GM12891 (cell line): Measurements from ENCODE around the gene DHRS4L2. TPM values are rescaled to one million over a fixed set of nuclear protein-coding genes. Genes with fewer than 3 reads are reported as not detected.
"Not testable (repeated sequence)": the region's sequence is repeated elsewhere in the genome, so short reads cannot be mapped to it uniquely, and the experiment has no call there.

Source experiments
- DNase-seq: peaks from one replicate; pipeline ENCODE4 v3.0.0; 2011; ENCODE audit warnings: low spot score; ENCODE audit not compliant: insufficient read length
- FAIRE-seq: peaks from 2 replicates; lab custom pipeline; 2011; peaks lifted over from hg19 to GRCh38; lab: Jason Lieb, UNC
- PAX5 ChIP-seq: IDR thresholded peaks from 2 replicates; pipeline ENCODE4 v1.6.1; 2011; ENCODE audit warnings: low read length, moderate library complexity, mild to moderate bottlenecking; ENCODE audit not compliant: insufficient read depth, severe bottlenecking
- POLR2A ChIP-seq: IDR thresholded peaks from 2 replicates; pipeline ENCODE4 v1.6.1; 2011; ENCODE audit warnings: low read depth, low read length, control low read depth
- POLR2AphosphoS5 ChIP-seq: IDR thresholded peaks from 2 replicates; pipeline ENCODE4 v1.6.1; 2011; ENCODE audit warnings: low read depth, low read length, control low read depth
- POU2F2 ChIP-seq: IDR thresholded peaks from 2 replicates; pipeline ENCODE4 v1.6.1; 2011; ENCODE audit warnings: low read depth, mild to moderate bottlenecking, control low read depth, low read length, moderate library complexity
- SPI1 ChIP-seq: IDR thresholded peaks from 2 replicates; pipeline ENCODE4 v1.6.1; 2011; ENCODE audit warnings: low read depth, low read length, control low read depth
- TAF1 ChIP-seq: IDR thresholded peaks from 2 replicates; pipeline ENCODE4 v1.6.1; 2011; ENCODE audit warnings: low read depth, low read length, control low read depth
- polyA plus RNA-seq: library from polyadenylated mRNA; unstranded; fragments of >200 nt; gene quantifications from one replicate; pipeline ENCODE4 v1.2.1, GENCODE V29; 2012; ENCODE audit warnings: low read depth, missing spikeins, inconsistent platforms; ENCODE audit not compliant: missing spikeins

DHRS4L2 gene
- 12.0 TPM for polyA plus RNA-seq

- peak; percentile 37 for DNase-seq
- FAIRE-seq: not testable (repeated sequence)
These were observed at the start of gene DHRS4L2 for GRCh38 chr14:23988607-23989363. TSS of gene DHRS4L2 (plus strand) at chr14:23988929. CDS start at chr14:23988948, 19 bp downstream.

GRCh38 chr14:23939607-23940326, 49.0 kb upstream of the DHRS4L2 start:
- TF ChIP-seq SPI1 (peak; percentile 74), POLR2A (no peak)
- no peak for FAIRE-seq
- DNase-seq: no peak

GRCh38 chr14:23941230-23941629, 47.5 kb upstream of the DHRS4L2 start:
- no peak for FAIRE-seq
- DNase-seq: no peak
- TF ChIP-seq SPI1: no peak
- no peak for TF ChIP-seq POLR2AphosphoS5
- no peak for TF ChIP-seq PAX5
- no peak for TF ChIP-seq POLR2A
- no peak for TF ChIP-seq POU2F2
- TF ChIP-seq TAF1: no peak

- FAIRE-seq: no peak
- DNase-seq: no peak
- TF ChIP-seq SPI1 (no peak), TAF1 (no peak), PAX5 (no peak), POLR2AphosphoS5 (no peak), POLR2A (no peak), POU2F2 (no peak)
These were observed 47.1 kb upstream of the DHRS4L2 start for GRCh38 chr14:23941669-23942068.

GRCh38 chr14:23942587-23942986, 46.1 kb upstream of the DHRS4L2 start:
- no peak for TF ChIP-seq SPI1
- no peak for TF ChIP-seq POU2F2
- TF ChIP-seq PAX5: no peak
- FAIRE-seq: no peak
- no peak for DNase-seq

GRCh38 chr14:23949069-23949468, 39.7 kb upstream of the DHRS4L2 start:
- not testable (repeated sequence) for DNase-seq, FAIRE-seq

- FAIRE-seq (no peak), DNase-seq (no peak)
- TF ChIP-seq TAF1 (no peak), SPI1 (no peak), POLR2AphosphoS5 (no peak), POU2F2 (no peak), POLR2A (no peak), PAX5 (no peak)
These were observed 38.2 kb upstream of the DHRS4L2 start for GRCh38 chr14:23950411-23951135.

- not testable (repeated sequence) for FAIRE-seq, DNase-seq
These were observed 37.6 kb upstream of the DHRS4L2 start for GRCh38 chr14:23951136-23951466.

- no peak for TF ChIP-seq SPI1
- no peak for TF ChIP-seq POLR2AphosphoS5
- no peak for TF ChIP-seq PAX5
- TF ChIP-seq POU2F2: no peak
- TF ChIP-seq TAF1: no peak
- no peak for TF ChIP-seq POLR2A
- DNase-seq (no peak), FAIRE-seq (no peak)
These were observed 37.0 kb upstream of the DHRS4L2 start for GRCh38 chr14:23951590-23952201.

GRCh38 chr14:23953116-23953463, 35.6 kb upstream of the DHRS4L2 start:
- FAIRE-seq, DNase-seq: not testable (repeated sequence)
